ENCODE results near the gene NOD1.

The NOD1 gene

DNA sequence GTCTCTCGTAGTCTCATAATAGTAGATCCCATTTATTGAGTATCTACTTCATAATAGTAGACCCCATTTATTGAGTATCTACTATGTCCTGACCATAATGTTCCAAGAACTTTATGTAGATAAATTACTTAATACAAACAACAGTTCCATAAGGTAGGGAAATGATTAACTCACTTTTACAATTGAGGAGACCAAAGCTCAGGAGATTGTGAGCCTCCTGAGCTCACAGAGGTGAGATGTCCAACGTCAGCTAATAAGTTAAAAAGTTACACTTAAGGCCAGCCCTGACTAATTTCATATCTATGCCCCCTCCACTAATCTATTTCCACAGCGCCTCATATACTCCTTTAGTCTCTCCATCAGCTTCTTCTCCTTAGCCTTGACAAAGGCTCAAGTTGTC is 43.6 kb upstream of the NOD1 start:
- ChIA-PET CTCF (interaction anchor here (0.6 to 2.7 kb wide), 5 partner anchors 9 to 1176 kb away, joined by 3 to 14 read pairs (median 6); no protein-coding TSS in a partner anchor), POLR2A (no interaction called here)
- H3K9me3 ChIP-seq (ENCODE audit: control insufficient read depth, insufficient read depth, low read depth, low read length): no peaks in the 10 kb centered on the region
- H3K36me3 ChIP-seq (ENCODE audit: control insufficient read depth in 2 of 2, insufficient read depth in 1 of 2, low read length in 2 of 2): no peaks in the 10 kb centered on the region
- H3K4me3 ChIP-seq (ENCODE audit: low read depth, low read length): no peak overlapping the region
- no peaks in the 10 kb centered on the region for H3K4me1 ChIP-seq (ENCODE audit: control insufficient read depth, insufficient read depth, low read length)
- H3K27ac ChIP-seq (ENCODE audit: extremely low read depth, low read depth, low read length): no peak overlapping the region
- no peak for TF ChIP-seq ZNF529 (tag by site-specific recombination; IDR thresholded peaks at IDR 0.05; ENCODE audit: insufficient replicate concordance)
- TF ChIP-seq ZNF394 (tag by site-specific recombination; IDR thresholded peaks at IDR 0.05; ENCODE audit: borderline replicate concordance): no peak
- TF ChIP-seq ZNF366 (tag by site-specific recombination; conservative IDR thresholded peaks at IDR 0.05): no peak
- no peak for TF ChIP-seq WT1 (tag by site-specific recombination; IDR thresholded peaks at IDR 0.05)
- TF ChIP-seq SCRT2 (tag by site-specific recombination; IDR thresholded peaks at IDR 0.05): no peak
- TF ChIP-seq, protein P1, sequence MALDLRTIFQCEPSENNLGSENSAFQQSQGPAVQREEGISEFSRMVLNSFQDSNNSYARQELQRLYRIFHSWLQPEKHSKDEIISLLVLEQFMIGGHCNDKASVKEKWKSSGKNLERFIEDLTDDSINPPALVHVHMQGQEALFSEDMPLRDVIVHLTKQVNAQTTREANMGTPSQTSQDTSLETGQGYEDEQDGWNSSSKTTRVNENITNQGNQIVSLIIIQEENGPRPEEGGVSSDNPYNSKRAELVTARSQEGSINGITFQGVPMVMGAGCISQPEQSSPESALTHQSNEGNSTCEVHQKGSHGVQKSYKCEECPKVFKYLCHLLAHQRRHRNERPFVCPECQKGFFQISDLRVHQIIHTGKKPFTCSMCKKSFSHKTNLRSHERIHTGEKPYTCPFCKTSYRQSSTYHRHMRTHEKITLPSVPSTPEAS (tag by site-specific recombination; IDR thresholded peaks at IDR 0.05): no peak
- TF ChIP-seq ZNF114 (tag by site-specific recombination; IDR thresholded peaks at IDR 0.05): no peak
- no peak for TF ChIP-seq ZNF23 (tag by site-specific recombination; IDR thresholded peaks at IDR 0.05; ENCODE audit: borderline replicate concordance)
- TF ChIP-seq YY1 (tag by site-specific recombination; IDR thresholded peaks at IDR 0.05): no peak
- no peak for TF ChIP-seq HOXC10 (CRISPR knock-in tag; IDR thresholded peaks at IDR 0.05)
- TF ChIP-seq, protein P2, sequence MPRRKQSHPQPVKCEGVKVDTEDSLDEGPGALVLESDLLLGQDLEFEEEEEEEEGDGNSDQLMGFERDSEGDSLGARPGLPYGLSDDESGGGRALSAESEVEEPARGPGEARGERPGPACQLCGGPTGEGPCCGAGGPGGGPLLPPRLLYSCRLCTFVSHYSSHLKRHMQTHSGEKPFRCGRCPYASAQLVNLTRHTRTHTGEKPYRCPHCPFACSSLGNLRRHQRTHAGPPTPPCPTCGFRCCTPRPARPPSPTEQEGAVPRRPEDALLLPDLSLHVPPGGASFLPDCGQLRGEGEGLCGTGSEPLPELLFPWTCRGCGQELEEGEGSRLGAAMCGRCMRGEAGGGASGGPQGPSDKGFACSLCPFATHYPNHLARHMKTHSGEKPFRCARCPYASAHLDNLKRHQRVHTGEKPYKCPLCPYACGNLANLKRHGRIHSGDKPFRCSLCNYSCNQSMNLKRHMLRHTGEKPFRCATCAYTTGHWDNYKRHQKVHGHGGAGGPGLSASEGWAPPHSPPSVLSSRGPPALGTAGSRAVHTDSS (tag by site-specific recombination; IDR thresholded peaks at IDR 0.05): no peak

DNA sequence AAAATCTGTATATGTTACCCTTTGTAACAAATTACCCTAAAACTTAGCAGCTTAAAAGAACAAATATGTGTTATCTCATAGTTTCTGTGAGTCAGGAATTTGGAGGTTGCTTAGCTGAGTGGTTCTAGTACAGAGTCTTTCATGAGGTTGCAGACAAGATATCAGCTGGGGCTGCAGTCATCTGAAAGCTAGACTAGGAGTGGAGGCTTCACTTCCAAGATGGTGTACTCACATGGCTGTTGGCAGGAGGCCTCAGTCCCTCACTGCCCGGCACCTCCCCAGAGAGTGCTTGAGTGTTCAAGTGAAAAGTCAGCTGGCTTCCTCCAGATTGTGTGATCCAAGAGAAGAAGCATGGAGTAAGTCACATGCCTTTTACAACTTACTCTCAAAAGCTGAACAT is 42.9 kb upstream of the NOD1 start:
- ChIA-PET CTCF (interaction anchor here (0.6 to 2.7 kb wide), 3 partner anchors 8 to 321 kb away, joined by 3 to 14 read pairs (median 6); no protein-coding TSS in a partner anchor), POLR2A (no interaction called here)
- H3K4me3 ChIP-seq (ENCODE audit: low read depth, low read length): no peak overlapping the region

DNA sequence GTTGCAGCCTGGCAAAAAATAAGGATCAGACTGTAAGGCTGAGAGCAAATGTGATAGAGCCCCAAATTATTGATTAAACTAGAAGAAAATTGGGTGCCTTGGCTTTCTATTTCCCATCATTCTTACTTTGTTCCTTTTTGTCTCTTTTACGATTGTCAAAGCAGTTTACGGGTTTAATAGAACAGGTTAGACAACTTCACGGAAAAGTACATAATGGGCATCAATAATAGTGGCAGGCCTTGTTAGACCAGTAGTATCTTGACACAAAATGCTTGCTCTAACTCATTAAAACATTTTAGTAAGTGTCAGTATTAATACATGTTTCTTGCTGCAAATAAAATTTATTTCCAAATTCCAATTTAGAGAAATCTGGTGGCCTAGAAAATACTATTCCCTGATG is 40.5 kb upstream of the NOD1 start:
- H3K9me3 ChIP-seq (ENCODE audit: control insufficient read depth, insufficient read depth, low read depth, low read length): no peaks in the 10 kb centered on the region
- CTCF ChIA-PET: no interaction called here
- no peaks in the 10 kb centered on the region for H3K4me1 ChIP-seq (ENCODE audit: control insufficient read depth, insufficient read depth, low read length)
- H3K27ac ChIP-seq (ENCODE audit: extremely low read depth, low read depth, low read length): no peak overlapping the region
- POLR2A ChIA-PET: no interaction called here
- H3K4me3 ChIP-seq (ENCODE audit: low read depth, low read length): no peak overlapping the region
- TF ChIP-seq ZFP37 (tag by site-specific recombination; IDR thresholded peaks at IDR 0.05): no peak
- TF ChIP-seq ZNF221 (tag by site-specific recombination; IDR thresholded peaks at IDR 0.05; ENCODE audit: borderline replicate concordance): no peak
- H3K36me3 ChIP-seq (ENCODE audit: control insufficient read depth in 2 of 2, insufficient read depth in 1 of 2, low read length in 2 of 2): no peaks in the 10 kb centered on the region

More for the DNA sequence above, 42.9 kb upstream of the NOD1 start:
- Histone ChIP-seq H3K9me3 (ENCODE audit: control insufficient read depth, insufficient read depth, low read depth, low read length) (no peaks in the 10 kb centered on the region), H3K27ac (ENCODE audit: extremely low read depth, low read depth, low read length) (no peak overlapping the region), H3K36me3 (ENCODE audit: control insufficient read depth in 2 of 2, insufficient read depth in 1 of 2, low read length in 2 of 2) (no peaks in the 10 kb centered on the region), H3K4me1 (ENCODE audit: control insufficient read depth, insufficient read depth, low read length) (no peaks in the 10 kb centered on the region)
- TF ChIP-seq TCF7L2 (IDR thresholded peaks at IDR 0.05; ENCODE audit: borderline replicate concordance, low read depth, low read length): no peak

DNA sequence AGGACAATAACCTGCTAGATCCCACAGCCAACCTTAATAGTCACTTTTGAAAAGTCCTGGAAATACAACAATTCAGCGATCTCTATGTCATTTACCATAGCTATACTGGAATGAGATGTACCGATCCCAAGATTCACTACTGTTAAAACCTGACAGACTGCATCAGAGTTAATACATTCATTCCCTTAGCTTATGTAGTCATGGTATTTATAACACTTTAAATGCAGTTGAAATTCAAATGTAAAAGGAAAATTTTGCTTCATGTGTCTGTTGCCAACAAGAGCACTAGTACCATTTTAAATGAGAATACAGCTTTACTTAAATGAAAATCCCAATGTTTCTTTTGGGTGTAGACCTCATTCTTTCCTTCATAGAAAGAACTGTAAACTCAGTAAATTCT is 37.2 kb upstream of the NOD1 start:
- Histone ChIP-seq H3K36me3 (ENCODE audit: control insufficient read depth in 2 of 2, insufficient read depth in 1 of 2, low read length in 2 of 2) (no peaks in the 10 kb centered on the region), H3K27ac (ENCODE audit: extremely low read depth, low read depth, low read length) (no peak overlapping the region), H3K4me1 (ENCODE audit: control insufficient read depth, insufficient read depth, low read length) (peaks cover 4% of the 10 kb centered on the region; the same call in 1 of the 2 replicates), H3K9me3 (ENCODE audit: control insufficient read depth, insufficient read depth, low read depth, low read length) (no peaks in the 10 kb centered on the region), H3K4me3 (ENCODE audit: low read depth, low read length) (no peak overlapping the region)
- ChIA-PET POLR2A (no interaction called here), CTCF (interaction anchor here (0.6 to 1.4 kb wide), 4 partner anchors 48 to 257 kb away, joined by 3 to 8 read pairs (median 4); no protein-coding TSS in a partner anchor)
- TF ChIP-seq ZFP69B (tag by site-specific recombination; IDR thresholded peaks at IDR 0.05) (no peak), ZNF560 (tag by site-specific recombination; IDR thresholded peaks at IDR 0.05; ENCODE audit: borderline replicate concordance) (no peak), ZNF555 (tag by site-specific recombination; conservative IDR thresholded peaks at IDR 0.05) (no peak), EGR2 (tag by site-specific recombination; IDR thresholded peaks at IDR 0.05; ENCODE audit: low read depth) (no peak), ZNF24 (tag by site-specific recombination; IDR thresholded peaks at IDR 0.05) (no peak), SCRT2 (tag by site-specific recombination; IDR thresholded peaks at IDR 0.05) (no peak)

All from HEK293 (cell line).